NT2/D1 (cell line): ENCODE measurements around the gene DOCK10.

Experiments used
- DNase-seq: peaks from one replicate; pipeline ENCODE4 v3.0.0-alpha.2; 2011; ENCODE audit warnings: low read depth, low spot score
- H3K27me3 ChIP-seq: 2 replicates; pipeline ENCODE4 v1.6.0; 2011; ENCODE audit warnings: mild to moderate bottlenecking; ENCODE audit not compliant: insufficient read length, insufficient read depth
- H3K36me3 ChIP-seq: 2 replicates; pipeline ENCODE4 v1.6.1; 2011; ENCODE audit warnings: mild to moderate bottlenecking, low read length, mixed read lengths; ENCODE audit not compliant: insufficient read depth, insufficient read length
- H3K4me1 ChIP-seq: 2 replicates; pipeline ENCODE4 v1.5.1; 2011; ENCODE audit not compliant: insufficient read depth, insufficient read length
- H3K4me3 ChIP-seq: 2 replicates; pipeline ENCODE4 v1.5.1; 2011; ENCODE audit warnings: low read depth; ENCODE audit not compliant: insufficient read length
- H3K9ac ChIP-seq: 2 replicates; pipeline ENCODE4 v1.6.0; 2011; ENCODE audit warnings: low read depth; ENCODE audit not compliant: insufficient read length
- H3K9me3 ChIP-seq: 2 replicates; pipeline ENCODE4 v1.5.1; 2011; ENCODE audit warnings: mild to moderate bottlenecking, low read length; ENCODE audit not compliant: insufficient read depth
- SUZ12 ChIP-seq: IDR thresholded peaks from 2 replicates; pipeline ENCODE4 v1.6.1; 2011; ENCODE audit not compliant: insufficient read length, insufficient read depth; ENCODE audit errors: extremely low read depth
- YY1 ChIP-seq: IDR thresholded peaks from 2 replicates; pipeline ENCODE4 v1.6.1; 2011; ENCODE audit not compliant: insufficient read length, insufficient read depth
- ZNF274 ChIP-seq: IDR thresholded peaks from 2 replicates; pipeline ENCODE4 v1.6.1; 2011; ENCODE audit warnings: mild to moderate bottlenecking, low read depth, low read length

The DOCK10 gene

GRCh38 chr2:225074919-225075681 lies 32.8 kb upstream of the DOCK10 start:
- H3K4me1 ChIP-seq = peaks cover 3% of the 10 kb centered on the region

GRCh38 chr2:225074366-225074765 lies 32.1 kb upstream of the DOCK10 start:
- no peak for TF ChIP-seq ZNF274
- TF ChIP-seq SUZ12 = no peak
- no peak for TF ChIP-seq YY1
- Histone ChIP-seq H3K4me3 (no peak overlapping the region), H3K4me1 (peaks cover 3% of the 10 kb centered on the region), H3K9ac (no peak overlapping the region), H3K36me3 (no peaks in the 10 kb centered on the region), H3K9me3 (peaks cover 10% of the 10 kb centered on the region; the same call in 1 of the 2 replicates), H3K27me3 (no peaks in the 10 kb centered on the region)
- DNase-seq = no peak

More at GRCh38 chr2:225074919-225075681, 32.8 kb upstream of the DOCK10 start:
- Histone ChIP-seq H3K27me3 (no peaks in the 10 kb centered on the region), H3K36me3 (no peaks in the 10 kb centered on the region), H3K4me3 (no peak overlapping the region), H3K9me3 (peaks cover 6% of the 10 kb centered on the region; the same call in 1 of the 2 replicates), H3K9ac (no peak overlapping the region)
- no peak for DNase-seq
- TF ChIP-seq YY1 (no peak), ZNF274 (no peak), SUZ12 (no peak)

- H3K4me1 ChIP-seq = peaks cover 3% of the 10 kb centered on the region
- TF ChIP-seq ZNF274 (no peak), SUZ12 (no peak), YY1 (no peak)
- no peaks in the 10 kb centered on the region for H3K36me3 ChIP-seq
- peaks cover 19% of the 10 kb centered on the region; the same call in 1 of the 2 replicates for H3K9me3 ChIP-seq
- H3K9ac ChIP-seq = no peak overlapping the region
- H3K4me3 ChIP-seq = no peak overlapping the region
- peak; percentile 72 for DNase-seq
- H3K27me3 ChIP-seq = no peaks in the 10 kb centered on the region
Observed at GRCh38 chr2:225073198-225073597, 30.9 kb upstream of the DOCK10 start.

- peak; percentile 30 for DNase-seq
- H3K4me3 ChIP-seq = no peak overlapping the region
- no peak overlapping the region for H3K9ac ChIP-seq
- no peak for TF ChIP-seq ZNF274
- no peaks in the 10 kb centered on the region for H3K27me3 ChIP-seq
- no peaks in the 10 kb centered on the region for H3K36me3 ChIP-seq
- H3K4me1 ChIP-seq = peaks cover 3% of the 10 kb centered on the region
- peaks cover 27% of the 10 kb centered on the region; the same call in 1 of the 2 replicates for H3K9me3 ChIP-seq
Observed at GRCh38 chr2:225072444-225072843, 30.2 kb upstream of the DOCK10 start.

GRCh38 chr2:225070811-225071210 lies 28.5 kb upstream of the DOCK10 start:
- H3K4me3 ChIP-seq = no peak overlapping the region
- H3K27me3 ChIP-seq = no peaks in the 10 kb centered on the region
- H3K9ac ChIP-seq = no peak overlapping the region
- no peaks in the 10 kb centered on the region for H3K36me3 ChIP-seq
- H3K4me1 ChIP-seq = peaks cover 3% of the 10 kb centered on the region
- no peak for TF ChIP-seq SUZ12
- TF ChIP-seq YY1 = no peak
- TF ChIP-seq ZNF274 = no peak
- no peak for DNase-seq
- H3K9me3 ChIP-seq = peaks cover 39% of the 10 kb centered on the region; the same call in 1 of the 2 replicates

GRCh38 chr2:225069966-225070365 lies 27.7 kb upstream of the DOCK10 start:
- no peak overlapping the region for H3K4me3 ChIP-seq
- no peak for DNase-seq
- H3K27me3 ChIP-seq = no peaks in the 10 kb centered on the region
- H3K9ac ChIP-seq = no peak overlapping the region
- no peaks in the 10 kb centered on the region for H3K36me3 ChIP-seq
- peaks cover 3% of the 10 kb centered on the region for H3K4me1 ChIP-seq
- H3K9me3 ChIP-seq = peaks cover 40% of the 10 kb centered on the region; the same call in 1 of the 2 replicates
- no peak for TF ChIP-seq SUZ12
- no peak for TF ChIP-seq ZNF274
- no peak for TF ChIP-seq YY1

- TF ChIP-seq YY1 = no peak
- no peak for TF ChIP-seq SUZ12
- TF ChIP-seq ZNF274 = no peak
Observed at GRCh38 chr2:225069477-225069876, 27.2 kb upstream of the DOCK10 start.

More at GRCh38 chr2:225069477-225069876, 27.2 kb upstream of the DOCK10 start:
- H3K27me3 ChIP-seq = no peaks in the 10 kb centered on the region
- H3K4me3 ChIP-seq = no peak overlapping the region
- H3K9ac ChIP-seq = no peak overlapping the region
- DNase-seq = no peak
- peaks cover 3% of the 10 kb centered on the region for H3K4me1 ChIP-seq
- H3K9me3 ChIP-seq = peaks cover 39% of the 10 kb centered on the region; the same call in 1 of the 2 replicates
- H3K36me3 ChIP-seq = no peaks in the 10 kb centered on the region
